ENCODE data around the gene RTTN.
"Not testable (repeated sequence)": the region's sequence is repeated elsewhere in the genome, so short reads cannot be mapped to it uniquely, and the experiment has no call there.

The RTTN gene

DNA sequence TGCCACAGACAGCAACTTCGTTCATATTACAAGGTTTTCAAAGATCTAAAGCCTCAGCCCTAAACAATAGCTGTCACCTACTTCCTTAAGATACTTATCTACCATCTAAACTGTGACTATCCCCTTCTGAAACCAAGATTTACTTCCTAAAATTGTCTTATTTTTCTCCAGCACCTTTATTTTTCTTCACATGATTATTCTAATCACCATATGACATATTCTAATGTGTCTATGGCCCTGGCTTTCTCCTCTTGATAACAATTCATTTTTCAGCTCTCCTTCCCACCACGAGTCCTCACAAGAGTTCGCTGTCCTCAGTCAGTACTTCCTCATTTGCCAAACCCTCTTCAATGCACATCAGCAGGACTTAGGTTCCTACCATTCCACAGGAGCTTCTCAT lies 53.9 kb downstream of the RTTN start:
- DNase-seq: no peak

DNA sequence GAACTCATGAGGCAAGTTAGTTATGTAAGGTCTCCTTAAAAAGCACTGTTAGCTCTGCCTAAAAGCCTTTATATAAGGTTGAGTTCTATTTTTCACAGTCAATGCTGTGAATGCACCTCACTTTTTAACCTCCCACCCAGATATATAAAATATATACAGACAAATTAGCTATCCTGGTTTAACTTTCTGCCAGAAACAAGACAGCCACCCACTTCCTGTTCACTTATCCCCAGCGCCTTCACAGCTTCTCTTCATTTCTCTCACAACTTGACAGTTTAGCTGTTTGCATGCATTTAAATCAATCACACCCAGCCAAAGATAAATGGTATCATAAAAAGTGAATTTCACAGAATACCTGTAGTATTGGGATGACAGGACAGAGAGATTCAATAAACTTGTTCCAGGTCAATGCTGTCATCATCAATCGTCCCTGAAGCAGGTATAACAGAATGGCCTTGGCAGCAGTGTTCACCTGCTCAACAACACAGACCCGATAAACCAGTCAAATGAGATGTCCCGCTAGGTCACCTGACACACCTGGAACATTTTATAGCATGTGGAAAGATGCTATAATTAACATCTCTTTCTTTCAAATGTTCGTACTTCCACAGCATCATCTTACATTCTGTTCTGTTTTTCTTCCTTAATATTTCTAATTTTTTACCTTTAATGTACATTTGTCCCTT lies 55.7 kb downstream of the RTTN start:
- DNase-seq: no peak

DNA sequence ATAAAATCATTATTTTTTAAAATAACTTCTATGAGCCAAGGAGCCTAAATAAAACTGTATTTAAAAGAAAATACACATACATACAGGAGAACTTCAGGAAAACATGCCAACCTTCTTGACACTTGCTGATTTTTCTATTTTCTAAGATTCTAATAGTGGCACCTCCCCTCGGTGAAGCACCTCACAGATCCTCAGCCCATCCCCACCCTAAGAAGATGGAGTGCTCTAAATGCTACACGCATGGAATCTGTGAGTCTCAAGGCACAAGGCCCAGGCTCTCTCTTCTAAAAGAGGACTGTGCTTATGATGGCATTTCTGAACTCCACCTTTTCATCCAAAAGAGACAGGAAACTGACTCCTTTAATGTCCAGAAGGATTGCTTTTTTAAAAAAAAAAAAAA lies 56.3 kb downstream of the RTTN start:
- no peak for DNase-seq

DNA sequence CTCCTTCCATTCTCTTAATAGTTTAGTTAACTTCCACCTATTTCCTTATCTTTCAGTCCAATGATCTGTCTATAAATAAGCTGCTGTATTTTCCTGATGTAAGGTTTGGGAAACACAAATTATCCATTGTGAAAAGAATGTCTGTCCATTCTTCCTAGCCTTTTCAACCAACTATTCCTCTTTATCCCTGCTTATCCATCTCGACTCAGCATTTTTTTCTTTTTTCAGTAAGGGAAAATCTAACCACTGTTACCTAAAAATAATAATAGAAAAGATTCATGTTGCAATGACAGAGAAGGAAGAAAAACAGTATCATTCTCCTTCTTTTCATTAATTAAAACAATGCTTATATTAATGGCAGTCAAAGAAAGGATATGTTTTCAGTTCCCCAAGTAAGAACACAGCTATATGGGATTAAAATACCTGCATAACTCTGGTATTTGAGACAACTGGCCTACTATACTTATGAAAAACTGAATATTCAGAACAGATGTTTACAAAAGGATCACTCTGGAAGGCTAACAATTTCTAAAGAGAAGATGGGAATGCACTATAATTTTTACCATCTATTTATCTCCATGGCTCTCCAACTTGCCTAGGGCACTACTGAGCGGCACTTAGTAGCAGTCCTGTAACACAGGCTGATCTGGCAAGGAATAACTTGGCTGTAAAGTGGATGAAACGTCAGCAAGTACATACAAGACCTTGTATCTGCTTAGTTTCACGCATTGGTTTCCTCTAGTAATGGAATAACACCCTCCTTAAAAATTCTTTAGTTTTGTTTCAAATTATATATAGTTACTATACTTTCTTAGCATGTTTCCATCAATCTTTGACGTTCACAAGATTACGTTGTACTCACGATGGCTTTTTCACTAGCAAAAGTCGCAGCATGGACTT lies 57.2 kb downstream of the RTTN start:
- DNase-seq: no peak

DNA sequence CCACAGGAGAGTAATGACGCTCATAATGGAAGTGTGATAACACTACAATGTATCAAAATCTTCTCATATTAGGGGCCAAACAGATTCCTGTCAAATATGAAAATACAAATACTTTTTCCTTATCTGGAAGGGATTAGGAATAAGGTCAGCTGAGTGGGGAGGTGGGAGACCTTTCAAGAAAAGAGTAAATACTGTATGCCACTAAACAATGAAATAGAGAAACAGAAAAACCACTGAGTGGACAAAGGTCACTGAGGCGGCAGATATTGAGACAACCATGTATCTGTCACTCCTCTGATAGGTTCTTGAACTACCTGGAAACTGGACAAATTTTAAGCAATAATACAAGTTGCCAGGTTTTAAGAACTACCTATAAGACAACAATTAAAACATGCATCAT lies 59.3 kb downstream of the RTTN start:
- DNase-seq: no peak

- DNase-seq: no peak
These were observed 63.5 kb downstream of the RTTN start for GRCh38 chr18:70142001-70142400.

DNA sequence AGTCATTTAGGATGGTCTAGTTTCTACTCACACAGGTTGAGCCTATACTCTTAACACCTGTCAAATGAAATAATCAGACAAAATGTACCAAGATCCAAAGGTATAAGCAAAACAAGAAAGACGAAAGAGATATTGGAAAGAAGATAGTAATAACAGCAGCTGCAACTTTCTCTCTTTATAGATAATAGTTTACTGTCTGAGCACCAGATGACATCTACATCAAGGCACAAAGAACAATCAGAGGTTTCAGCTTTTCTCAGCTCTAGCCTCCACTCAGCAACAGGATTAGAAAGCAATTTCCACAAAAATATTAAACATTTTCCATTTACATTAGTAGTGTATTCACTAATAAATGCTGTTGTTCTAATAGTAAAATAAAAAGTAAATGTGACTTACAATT lies 66.3 kb downstream of the RTTN start:
- no peak for DNase-seq

DNA sequence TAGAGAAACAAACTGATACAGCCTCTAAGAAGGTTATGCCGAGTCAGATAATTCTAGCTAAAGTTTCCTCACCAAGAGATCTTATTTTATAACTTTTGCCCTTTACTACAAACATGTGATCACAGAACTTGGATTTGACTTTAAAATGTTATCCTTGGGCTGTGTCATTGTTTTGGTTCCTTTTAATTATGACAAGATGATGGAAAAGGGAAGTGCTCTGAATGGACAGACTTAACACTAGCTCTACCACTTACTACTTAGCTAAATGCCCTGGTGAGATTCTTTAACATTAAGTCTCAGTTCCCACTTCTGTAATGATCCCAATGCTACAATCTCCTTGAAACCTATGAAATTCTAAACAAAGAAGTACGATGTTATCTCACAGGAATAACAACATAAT lies 69.9 kb downstream of the RTTN start:
- DNase-seq: no peak

DNA sequence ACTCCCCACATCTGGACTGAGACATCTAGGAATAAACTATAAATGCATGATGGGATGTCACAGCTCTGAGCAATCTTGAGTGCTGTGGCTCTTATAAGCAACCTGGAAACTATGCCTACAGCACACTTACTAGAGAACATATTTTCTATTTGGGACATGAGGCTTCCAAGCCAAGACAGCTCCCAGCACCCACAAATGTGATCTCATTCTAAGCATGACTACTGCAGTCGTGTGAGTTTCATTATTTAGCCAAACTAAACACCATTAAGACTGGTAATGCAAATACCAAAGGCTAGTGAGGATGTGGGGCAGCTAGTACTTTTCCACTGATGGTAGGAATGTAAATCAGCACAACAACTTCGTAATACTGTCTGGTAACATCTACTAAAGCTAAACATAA lies 72.5 kb downstream of the RTTN start:
- no peak for DNase-seq

DNA sequence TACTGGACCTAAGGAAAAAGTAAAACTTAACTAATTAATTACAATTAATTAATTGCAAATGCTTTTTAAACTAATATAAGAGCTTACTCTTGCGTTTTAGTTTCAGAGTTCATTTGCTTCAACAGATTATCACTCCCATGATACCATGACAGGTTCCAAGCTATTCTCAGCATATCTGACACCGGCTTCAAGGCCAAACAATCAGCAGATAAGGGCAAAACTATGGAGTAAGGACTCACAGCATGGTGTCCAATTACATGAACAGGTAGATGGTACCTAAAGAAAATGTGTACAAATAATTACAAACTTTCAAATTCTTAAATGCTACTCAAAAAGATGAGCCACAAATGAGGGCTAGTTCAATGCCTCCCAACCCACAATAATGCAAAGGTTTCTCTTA lies 77.2 kb downstream of the RTTN start:
- DNase-seq: no peak

DNA sequence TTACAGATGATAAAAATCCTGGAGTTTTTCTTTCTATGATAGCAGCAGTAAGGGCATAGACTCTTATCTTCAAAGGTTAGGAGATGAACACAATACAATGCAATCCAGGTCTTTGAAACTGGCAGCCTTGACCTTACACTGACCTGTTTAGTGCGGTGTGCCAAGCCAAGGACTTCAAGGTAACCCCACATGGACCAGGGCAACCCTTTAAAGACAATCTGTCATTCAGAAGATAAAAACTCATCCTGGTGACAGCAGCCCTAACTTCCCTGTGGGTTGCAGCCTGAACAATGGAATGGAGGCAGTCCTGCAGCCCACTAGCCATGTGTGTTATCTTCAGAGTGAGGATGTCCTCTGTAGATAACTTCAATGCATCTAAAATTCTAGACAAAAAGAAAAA lies 78.1 kb downstream of the RTTN start:
- DNase-seq: no peak

- DNase-seq: no peak
These were observed 78.7 kb downstream of the RTTN start for GRCh38 chr18:70126832-70127231.

GRCh38 chr18:70124139-70124538 lies 81.3 kb downstream of the RTTN start:
- DNase-seq: no peak

- no peak for DNase-seq
These were observed 83.6 kb downstream of the RTTN start for GRCh38 chr18:70121842-70122241.

DNA sequence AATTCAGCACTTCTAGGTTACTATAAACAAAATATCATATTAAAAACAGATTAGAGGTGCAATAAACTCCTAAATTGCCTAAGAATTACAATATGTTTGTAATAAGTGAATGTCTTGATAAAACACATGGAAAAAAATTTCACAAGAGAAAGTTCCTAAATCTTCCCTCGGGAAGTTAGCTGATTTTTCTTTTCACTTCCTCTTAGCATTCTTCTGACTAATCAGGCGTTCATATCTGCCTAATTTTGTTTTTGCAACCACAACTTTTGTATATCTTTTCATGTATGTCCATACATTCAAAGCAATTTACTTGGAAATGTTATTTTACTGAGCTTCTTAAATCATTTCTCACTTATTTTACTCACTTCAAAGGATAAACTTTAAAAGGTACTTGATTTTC lies 88.5 kb downstream of the RTTN start:
- no peak for DNase-seq

DNA sequence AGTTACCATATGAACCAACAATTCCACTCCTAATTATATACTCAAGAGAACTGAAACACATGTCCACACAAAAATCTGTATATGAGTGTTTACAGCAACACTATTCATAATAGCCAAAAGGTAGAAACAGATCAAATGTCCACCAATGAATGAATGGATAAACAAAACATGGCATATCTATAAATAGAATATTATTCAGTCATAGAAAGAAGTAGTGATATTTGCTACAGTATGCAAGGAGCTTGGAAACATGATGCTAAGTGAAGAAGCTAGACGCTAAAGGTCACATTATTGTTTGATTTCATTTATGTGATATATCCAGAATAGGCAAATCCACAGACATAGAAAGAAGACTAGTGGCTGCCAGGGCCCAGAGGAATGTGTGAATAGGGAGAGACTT lies 92.0 kb downstream of the RTTN start:
- no peak for DNase-seq

GRCh38 chr18:70110678-70111077 lies 94.8 kb downstream of the RTTN start:
- no peak for DNase-seq

DNA sequence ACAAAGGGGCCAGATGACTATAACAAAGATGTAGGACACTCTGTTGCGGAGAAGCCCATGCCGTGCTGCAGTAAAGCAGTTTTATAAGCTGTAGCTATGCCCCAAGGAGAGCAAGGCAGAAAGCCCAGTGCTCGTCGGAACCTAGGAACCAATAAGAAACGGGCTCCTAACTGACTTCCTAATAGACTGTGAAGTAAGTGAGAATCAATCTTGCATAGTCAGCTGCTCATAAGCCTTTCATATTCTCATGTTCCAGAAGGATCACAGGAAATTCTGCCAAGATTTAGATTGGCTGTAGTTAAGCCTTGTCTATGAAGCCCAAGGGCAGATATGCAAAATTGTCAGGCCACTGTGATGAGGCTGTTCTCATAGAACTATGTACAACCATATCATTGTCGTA lies 98.4 kb downstream of the RTTN start:
- DNase-seq: no peak

GRCh38 chr18:70102854-70103253 lies 102.6 kb downstream of the RTTN start:
- DNase-seq: not testable (repeated sequence)

- DNase-seq: no peak
These were observed 115.6 kb downstream of the RTTN start for GRCh38 chr18:70089858-70090257.

- DNase-seq: no peak
These were observed 119.4 kb downstream of the RTTN start for GRCh38 chr18:70086085-70086484.

DNA sequence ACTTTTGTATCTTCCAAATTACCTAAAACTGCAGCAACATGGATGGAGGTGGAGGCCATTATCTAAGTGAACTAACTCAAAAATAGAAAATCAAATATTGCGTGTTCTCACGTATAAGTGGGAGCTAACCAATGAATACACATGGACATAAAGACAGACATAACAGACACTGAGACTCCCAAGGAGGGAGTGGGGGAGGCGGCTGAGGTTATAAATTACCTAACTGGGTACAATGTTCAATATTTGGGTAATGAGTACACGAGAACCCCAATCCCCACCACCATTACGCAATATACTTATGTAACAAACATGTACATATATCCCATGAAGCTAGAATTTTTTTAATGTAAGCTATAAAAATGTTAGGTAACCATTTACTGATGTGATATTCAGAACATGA lies 119.8 kb downstream of the RTTN start:
- DNase-seq: no peak

DNA sequence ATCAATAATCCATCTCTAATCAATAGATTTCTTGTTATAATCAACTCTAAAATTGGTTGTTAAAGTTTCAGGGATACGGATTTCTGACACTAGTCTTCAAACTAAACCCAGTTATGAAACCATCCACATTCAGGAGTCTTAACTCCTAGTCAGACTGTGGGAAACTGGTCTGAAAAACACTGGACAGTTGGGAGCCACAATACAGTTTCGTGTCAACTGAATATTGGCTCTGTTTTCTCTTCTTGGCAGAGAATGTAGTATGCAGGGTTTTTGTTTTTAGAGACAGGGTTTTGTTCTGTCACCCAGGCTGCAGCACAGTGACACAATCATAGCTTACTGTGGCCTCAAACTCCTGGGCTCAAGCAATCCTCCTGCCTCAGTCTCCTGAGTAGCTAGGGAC lies 123.1 kb downstream of the RTTN start:
- no peak for DNase-seq

DNA sequence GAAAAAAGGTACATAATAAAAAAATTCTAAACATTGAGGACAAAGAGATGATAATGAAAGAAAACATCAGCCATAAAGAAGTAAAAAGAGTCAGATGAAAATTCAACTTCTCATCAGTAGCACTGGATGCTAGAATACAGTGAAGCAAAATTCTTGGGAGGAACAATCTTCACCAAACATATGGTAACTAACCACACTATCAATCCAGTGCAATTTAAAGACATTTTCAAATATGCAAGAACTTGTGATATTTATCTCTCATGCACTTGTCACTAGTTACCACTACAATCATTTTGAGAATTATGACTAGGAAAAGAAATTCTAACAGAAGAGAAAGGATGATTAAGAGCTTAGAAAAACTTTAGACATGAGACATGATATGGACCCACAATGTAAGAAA lies 127.4 kb downstream of the RTTN start:
- DNase-seq: no peak

GRCh38 chr18:70075906-70076305 lies 129.6 kb downstream of the RTTN start:
- no peak for DNase-seq

Data from RPMI8226 (cell line).